Measurements from ENCODE around the gene SRSF9.
"Not testable (repeated sequence)": the region's sequence is repeated elsewhere in the genome, so short reads cannot be mapped to it uniquely, and the experiment has no call there.

SRSF9 gene

GRCh38 chr12:120469450-120470149, at the start of gene SRSF9:
Gene SRSF9 (minus strand): TSS chr12:120469748. CDS start chr12:120469609, 139 bp downstream.
- DNase-seq (ENCODE audit: low spot score), result peak; percentile 98

- not testable (repeated sequence) for DNase-seq (ENCODE audit: low spot score)
Observed at GRCh38 chr12:120519324-120519723, 49.8 kb upstream of the SRSF9 start.

GRCh38 chr12:120515496-120515895, 45.9 kb upstream of the SRSF9 start:
- DNase-seq (ENCODE audit: low spot score), result no peak

GRCh38 chr12:120514002-120514401, 44.5 kb upstream of the SRSF9 start:
- DNase-seq (ENCODE audit: low spot score), result peak; percentile 76

- DNase-seq (ENCODE audit: low spot score), result no peak
Observed at GRCh38 chr12:120508537-120508936, 39.0 kb upstream of the SRSF9 start.

- DNase-seq (ENCODE audit: low spot score), result no peak
Observed at GRCh38 chr12:120504587-120504986, 35.0 kb upstream of the SRSF9 start.

- no peak for DNase-seq (ENCODE audit: low spot score)
Observed at GRCh38 chr12:120500581-120500980, 31.0 kb upstream of the SRSF9 start.

- no peak for DNase-seq (ENCODE audit: low spot score)
Observed at GRCh38 chr12:120498870-120499515, 29.4 kb upstream of the SRSF9 start.

- DNase-seq (ENCODE audit: low spot score), result no peak
Observed at GRCh38 chr12:120497524-120498150, 28.1 kb upstream of the SRSF9 start.

- peak; percentile 40 for DNase-seq (ENCODE audit: low spot score)
Observed at GRCh38 chr12:120496413-120497340, 27.1 kb upstream of the SRSF9 start.

GRCh38 chr12:120495731-120496412, 26.3 kb upstream of the SRSF9 start, which contains the start of gene DYNLL1:
Gene DYNLL1 (plus strand): TSS chr12:120496113. CDS start chr12:120496422, 309 bp downstream.
- DNase-seq (ENCODE audit: low spot score), result peak; percentile 96

GRCh38 chr12:120495186-120495730, 25.7 kb upstream of the SRSF9 start:
- DNase-seq (ENCODE audit: low spot score), result no peak

GRCh38 chr12:120490833-120491512, 21.4 kb upstream of the SRSF9 start:
- no peak for DNase-seq (ENCODE audit: low spot score)

- DNase-seq (ENCODE audit: low spot score), result no peak
Observed at GRCh38 chr12:120490325-120490724, 20.8 kb upstream of the SRSF9 start.

- no peak for DNase-seq (ENCODE audit: low spot score)
Observed at GRCh38 chr12:120489018-120489417, 19.5 kb upstream of the SRSF9 start.

GRCh38 chr12:120488057-120488640, 18.6 kb upstream of the SRSF9 start:
- no peak for DNase-seq (ENCODE audit: low spot score)

- DNase-seq (ENCODE audit: low spot score), result not testable (repeated sequence)
Observed at GRCh38 chr12:120487552-120487951, 18.0 kb upstream of the SRSF9 start.

- no peak for DNase-seq (ENCODE audit: low spot score)
Observed at GRCh38 chr12:120485961-120486881, 16.7 kb upstream of the SRSF9 start.

- DNase-seq (ENCODE audit: low spot score), result no peak
Observed at GRCh38 chr12:120483621-120484020, 14.1 kb upstream of the SRSF9 start.
